Epithelial cell of umbilical artery (primary cell): ENCODE results near the gene CFAP44. TPM values are rescaled to one million over a fixed set of nuclear protein-coding genes. Genes with fewer than 3 reads are reported as not detected.

ENCODE experiments used
- total RNA-seq: library from RNA; depleted of rRNA; stranded (reverse); fragments of >200 nt; gene quantifications from 2 replicates; pipeline ENCODE4 v1.2.3, GENCODE V29; 2014

Gene CFAP44
- 0.61 and 1.9 TPM in 2 replicates for total RNA-seq

GRCh38 chr3:113441051-113441770 lies at the start of gene CFAP44:
TSS of gene CFAP44 (minus strand) at chr3:113441493. CDS start at chr3:113433664, 7,829 bp downstream.

Other genes with a start within 250 kb of the CFAP44 start
- 0.15 and 0.32 TPM in 2 replicates for gene BOC, start 229.9 kb downstream of the CFAP44 start, total RNA-seq
- gene SPICE1, start 73.7 kb upstream of the CFAP44 start, total RNA-seq: 7.8 and 12.9 TPM in 2 replicates
- 0.32 TPM in 1 of 2 replicates, not detected in the other for gene SIDT1, start 91.1 kb upstream of the CFAP44 start, total RNA-seq